B cell (primary cell): Measurements from ENCODE around the gene MYO10. TPM values are rescaled to one million over a fixed set of nuclear protein-coding genes. Genes with fewer than 3 reads are reported as not detected.

Experiments used
- ATAC-seq: fragments of 200-7000 bp; cut with Tn5 transposase; one replicate; pipeline ENCODE4 v1.10.0; 2021; ENCODE audit warnings: low read depth, mild to moderate bottlenecking, moderate number of reproducible peaks, moderate library complexity
- CTCF ChIA-PET: fragments of 350-600 bp; sonication (Branson Sonifier 250); formaldehyde crosslinking; loops from one replicate; lab custom pipeline; 2021; ENCODE audit warnings: antibody characterized with exemption, inconsistent platforms; lab: Charles Lee
- POLR2A ChIA-PET: fragments of 350-600 bp; sonication (Branson Sonifier 250); formaldehyde crosslinking; loops from one replicate; lab custom pipeline; 2021; ENCODE audit warnings: antibody characterized with exemption; lab: Charles Lee
- DNase-seq: peaks from one replicate; pipeline ENCODE4 v3.0.0; 2013
- H2AFZ ChIP-seq: 2 replicates; pipeline ENCODE4 v1.6.1; 2012; ENCODE audit warnings: mild to moderate bottlenecking, low read depth, low read length; ENCODE audit not compliant: insufficient read depth, poor library complexity, severe bottlenecking
- H3K27ac ChIP-seq, 2 donors: 1 replicate in 1 of 2; 2 replicates in 1 of 2; pipeline ENCODE4 v1.5.1; 2012 to 2013; ENCODE audit warnings: low read length in 2 of 2, mild to moderate bottlenecking in 2 of 2, moderate library complexity in 1 of 2
- H3K27me3 ChIP-seq, 4 experiments: fragments of 200-600 bp in 1 of 4; sonication (generic) in 1 of 4; replicated peaks in 1 of 4; 1 replicate in 2 of 4; 2 replicates in 2 of 4; pipeline versions ENCODE4 v1.6.1 to v1.7.0; 2013 to 2016; ENCODE audit warnings: low read length in 3 of 4, mild to moderate bottlenecking in 2 of 4, mixed read lengths in 1 of 4, moderate library complexity in 1 of 4; ENCODE audit not compliant: insufficient read depth in 4 of 4, control insufficient read depth in 3 of 4; ENCODE audit errors: control extremely low read depth in 1 of 4
- H3K36me3 ChIP-seq, 2 experiments: replicated peaks in 1 of 2; 1 replicate in 1 of 2; 2 replicates in 1 of 2; pipeline versions ENCODE4 v1.6.1 to v1.7.1; 2013; ENCODE audit warnings: low read length in 1 of 2; ENCODE audit not compliant: insufficient read depth in 2 of 2, control insufficient read depth in 1 of 2; ENCODE audit errors: control extremely low read depth in 1 of 2, extremely low read depth in 1 of 2
- H3K4me1 ChIP-seq, 2 donors: fragments of 200-600 bp in 1 of 2; sonication (generic) in 1 of 2; 1 replicate in 1 of 2; 2 replicates in 1 of 2; pipeline versions ENCODE4 v1.5.1 to v1.6.1; 2013 to 2017; ENCODE audit warnings: low read length in 2 of 2; ENCODE audit not compliant: control insufficient read depth in 2 of 2, insufficient read depth in 2 of 2
- H3K4me2 ChIP-seq: replicated peaks from 2 replicates; pipeline ENCODE3; 2012; ENCODE audit warnings: mild to moderate bottlenecking, low read depth, low read length; ENCODE audit not compliant: poor library complexity, severe bottlenecking
- H3K4me3 ChIP-seq, 5 experiments: fragments of 200-600 bp in 1 of 5; sonication (generic) in 1 of 5; 1 replicate in 3 of 5; 2 replicates in 2 of 5; pipeline versions ENCODE4 v1.5.1 to v1.7.0; 2011 to 2016; ENCODE audit warnings: low read length in 4 of 5, mild to moderate bottlenecking in 4 of 5, low read depth in 2 of 5, control low read depth in 1 of 5, moderate library complexity in 1 of 5; ENCODE audit not compliant: insufficient read depth in 1 of 5; ENCODE audit errors: control extremely low read depth in 1 of 5, extremely low read depth in 1 of 5
- H3K79me2 ChIP-seq: fragments of 200-600 bp; sonication (generic); one replicate; pipeline ENCODE4 v1.6.0; 2016; ENCODE audit warnings: low read length; ENCODE audit not compliant: control insufficient read depth, insufficient read depth
- H3K9ac ChIP-seq: fragments of 200-600 bp; sonication (generic); 2 replicates; pipeline ENCODE4 v1.6.1; 2017; ENCODE audit warnings: mild to moderate bottlenecking, low read length, moderate library complexity
- H3K9me3 ChIP-seq, 3 donors: one replicate each; pipeline versions ENCODE4 v1.6.1 to v1.7.1; 2013; ENCODE audit warnings: low read length in 2 of 3; ENCODE audit not compliant: control insufficient read depth in 2 of 3, insufficient read depth in 1 of 3; ENCODE audit errors: control extremely low read depth in 1 of 3
- H4K20me1 ChIP-seq: 2 replicates; pipeline ENCODE4 v1.6.0; 2012; ENCODE audit warnings: mild to moderate bottlenecking, low read length; ENCODE audit not compliant: insufficient read depth, control insufficient read depth, poor library complexity, severe bottlenecking
- H3K27ac Mint-ChIP-seq: one replicate; pipeline ENCODE4 v1.8.0; 2021; ENCODE audit warnings: mixed read lengths
- H3K27me3 Mint-ChIP-seq: one replicate; pipeline ENCODE4 v1.8.0; 2021; ENCODE audit warnings: mixed read lengths
- H3K4me1 Mint-ChIP-seq: one replicate; pipeline ENCODE4 v1.8.0; 2021; ENCODE audit warnings: mixed read lengths
- H3K4me3 Mint-ChIP-seq: one replicate; pipeline ENCODE4 v1.8.0; 2021; ENCODE audit warnings: mixed read lengths
- H3K9me3 Mint-ChIP-seq: one replicate; pipeline ENCODE4 v1.8.0; 2022; ENCODE audit warnings: mixed read lengths; ENCODE audit not compliant: insufficient read depth
- EZH2 ChIP-seq: IDR thresholded peaks from 2 replicates; pipeline ENCODE4 v1.6.1; 2012; ENCODE audit warnings: borderline replicate concordance, low read depth, mild to moderate bottlenecking, moderate library complexity, low read length; ENCODE audit not compliant: insufficient read depth, poor library complexity, severe bottlenecking
- WGBS: methylation state at CpG from one replicate; pipeline ENCODE4 v1.1.5; 2013; ENCODE audit warnings: missing lambda C conversion rate; ENCODE audit not compliant: insufficient coverage; 5-methylcytosine and 5-hydroxymethylcytosine counted together
- intact Hi-C: fragments of 100-400 bp; cut with micrococcal nuclease; formaldehyde crosslinking; loops from one replicate; pipeline ENCODE4 v1.10.0; 2022
- polyA plus RNA-seq: library from polyadenylated mRNA; depleted of rRNA; stranded (reverse); fragments of >200 nt; gene quantifications from 2 replicates; pipeline ENCODE4 v1.2.3, GENCODE V29; 2012
- total RNA-seq, 2 donors: library from RNA; stranded (reverse); fragments of 120-200 nt in 1 of 2; gene quantifications; 1 replicate in 1 of 2; 2 replicates in 1 of 2; pipeline versions ENCODE4 v1.2.3 to v1.2.4, GENCODE V29; 2013 to 2022
- TF ChIP-seq, protein P1 (sequence below): fragments of 200-600 bp; IDR thresholded peaks from one replicate; pipeline ENCODE4 v1.8.0; 2022; ENCODE audit warnings: antibody characterized with exemption, mild to moderate bottlenecking

Gene MYO10
- total and polyA plus RNA-seq, 2 donors (not counting 1 experiment from before 2014, with no cell fraction given) = 0.10 TPM; not detected in 1

DNA sequence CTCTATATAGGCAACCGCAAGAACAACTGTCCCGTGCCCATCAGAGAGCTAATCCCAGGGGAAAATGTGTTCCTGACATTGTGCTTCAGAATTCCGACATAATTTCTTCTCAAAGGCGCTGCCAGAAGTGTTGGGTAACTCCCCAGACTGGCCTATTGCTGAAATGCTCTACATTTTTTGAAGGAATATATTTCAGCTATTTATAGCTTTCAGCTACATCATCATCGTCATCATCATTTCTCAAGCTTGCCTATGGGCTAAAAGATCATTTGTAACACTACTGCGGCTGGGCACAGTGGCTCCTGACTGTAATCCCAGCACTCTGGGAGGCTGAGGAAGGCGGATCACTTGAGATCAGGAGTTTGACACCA lies 49.7 kb downstream of the MYO10 start:
- ATAC-seq = no peak
- WGBS = 83% methylated on average over 4 of the region's 7 CpGs
- no peak overlapping the region for H3K4me3 ChIP-seq
- H3K9ac ChIP-seq = no peak overlapping the region
- DNase-seq = no peak
- intact Hi-C loops = no loop called here
- no peaks in the 10 kb centered on the region for H3K4me1 ChIP-seq
- H3K9me3 Mint-ChIP-seq = no peaks in the 10 kb centered on the region
- no peaks in the 10 kb centered on the region for H3K79me2 ChIP-seq
- H3K36me3 ChIP-seq = no peaks in the 10 kb centered on the region
- no peak overlapping the region for H3K27ac Mint-ChIP-seq
- TF ChIP-seq, protein P1, sequence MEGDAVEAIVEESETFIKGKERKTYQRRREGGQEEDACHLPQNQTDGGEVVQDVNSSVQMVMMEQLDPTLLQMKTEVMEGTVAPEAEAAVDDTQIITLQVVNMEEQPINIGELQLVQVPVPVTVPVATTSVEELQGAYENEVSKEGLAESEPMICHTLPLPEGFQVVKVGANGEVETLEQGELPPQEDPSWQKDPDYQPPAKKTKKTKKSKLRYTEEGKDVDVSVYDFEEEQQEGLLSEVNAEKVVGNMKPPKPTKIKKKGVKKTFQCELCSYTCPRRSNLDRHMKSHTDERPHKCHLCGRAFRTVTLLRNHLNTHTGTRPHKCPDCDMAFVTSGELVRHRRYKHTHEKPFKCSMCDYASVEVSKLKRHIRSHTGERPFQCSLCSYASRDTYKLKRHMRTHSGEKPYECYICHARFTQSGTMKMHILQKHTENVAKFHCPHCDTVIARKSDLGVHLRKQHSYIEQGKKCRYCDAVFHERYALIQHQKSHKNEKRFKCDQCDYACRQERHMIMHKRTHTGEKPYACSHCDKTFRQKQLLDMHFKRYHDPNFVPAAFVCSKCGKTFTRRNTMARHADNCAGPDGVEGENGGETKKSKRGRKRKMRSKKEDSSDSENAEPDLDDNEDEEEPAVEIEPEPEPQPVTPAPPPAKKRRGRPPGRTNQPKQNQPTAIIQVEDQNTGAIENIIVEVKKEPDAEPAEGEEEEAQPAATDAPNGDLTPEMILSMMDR = no peak
- no peak for TF ChIP-seq EZH2
- no peaks in the 10 kb centered on the region for H3K4me1 Mint-ChIP-seq
- H3K27me3 ChIP-seq = no peaks in the 10 kb centered on the region
- peaks cover 6% of the 10 kb centered on the region for H3K27me3 Mint-ChIP-seq
- H3K4me3 Mint-ChIP-seq = no peak overlapping the region
- ChIA-PET CTCF (no interaction called here), POLR2A (no interaction called here)
- H4K20me1 ChIP-seq = no peaks in the 10 kb centered on the region
- no peak overlapping the region for H3K27ac ChIP-seq
- no peak overlapping the region for H3K4me2 ChIP-seq
- H3K9me3 ChIP-seq = no peaks in the 10 kb centered on the region
- no peak overlapping the region for H2AFZ ChIP-seq

DNA sequence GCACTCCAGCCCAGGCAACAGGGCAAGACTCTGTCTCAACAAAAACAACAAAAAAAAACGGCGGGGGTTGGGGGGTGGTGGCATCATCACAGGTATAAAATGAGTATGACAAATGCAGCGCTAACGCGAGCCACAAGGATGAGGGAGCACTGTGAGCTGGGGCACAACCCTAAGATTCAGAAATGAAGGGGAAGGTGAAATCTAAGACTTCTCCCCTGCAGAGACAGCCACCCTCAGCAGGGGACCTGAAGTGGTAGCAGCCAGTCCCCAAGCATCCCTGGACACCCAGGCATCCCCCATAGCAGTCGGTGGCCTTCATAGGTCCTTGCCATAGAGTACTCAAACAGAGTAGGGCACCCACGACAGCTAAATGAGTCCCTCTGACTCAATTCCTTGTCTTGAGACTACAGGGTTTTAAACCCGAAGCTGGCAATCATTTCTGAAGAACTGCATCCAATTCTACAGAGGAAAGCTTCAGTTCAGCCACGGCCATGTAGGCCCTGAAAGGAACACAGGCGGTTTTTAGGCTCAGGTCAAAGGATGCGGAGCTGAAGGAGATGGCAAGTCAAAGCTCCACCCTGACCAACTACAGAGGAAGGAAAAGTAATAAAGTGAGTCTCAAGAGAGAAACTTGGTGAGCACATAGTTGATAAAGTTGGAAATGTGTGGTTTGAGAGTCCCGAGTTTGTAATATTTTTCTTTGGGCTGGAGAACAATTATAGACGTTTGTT lies 50.3 kb downstream of the MYO10 start:
- POLR2A ChIA-PET = no interaction called here
- H3K9me3 Mint-ChIP-seq = no peaks in the 10 kb centered on the region
- no peak overlapping the region for H3K4me3 Mint-ChIP-seq

More for the DNA sequence above, 50.3 kb downstream of the MYO10 start:
- 86% methylated on average over 11 of the region's 13 CpGs for WGBS
- no peak for ATAC-seq
- no peak overlapping the region for H3K4me2 ChIP-seq
- no peaks in the 10 kb centered on the region for H3K4me1 ChIP-seq
- CTCF ChIA-PET = no interaction called here
- no peaks in the 10 kb centered on the region for H3K36me3 ChIP-seq
- no peak overlapping the region for H3K27ac ChIP-seq
- intact Hi-C loops = no loop called here
- no peak overlapping the region for H2AFZ ChIP-seq
- Mint-ChIP-seq H3K27me3 (peaks cover 6% of the 10 kb centered on the region), H3K4me1 (no peaks in the 10 kb centered on the region), H3K27ac (no peak overlapping the region)
- H3K27me3 ChIP-seq = no peaks in the 10 kb centered on the region
- no peaks in the 10 kb centered on the region for H3K9me3 ChIP-seq
- TF ChIP-seq EZH2 = no peak
- TF ChIP-seq, protein P1 = no peak
- no peaks in the 10 kb centered on the region for H4K20me1 ChIP-seq
- H3K9ac ChIP-seq = no peak overlapping the region
- no peak for DNase-seq
- no peaks in the 10 kb centered on the region for H3K79me2 ChIP-seq
- H3K4me3 ChIP-seq = no peak overlapping the region
